DOHH2 (cell line): ENCODE measurements around the gene ELANE.

Experiments used
- H3F3A ChIP-seq: fragments of 200-600 bp; sonication (generic), shearing (Covaris generic); 2 replicates; pipeline ENCODE4 v1.6.0; 2016; ENCODE audit warnings: antibody characterized with exemption, mild to moderate bottlenecking; ENCODE audit not compliant: control insufficient read depth, insufficient read depth
- H3K27ac ChIP-seq: fragments of 200-600 bp; sonication (generic); 2 replicates; pipeline ENCODE4 v1.5.1; 2014; ENCODE audit warnings: low read depth, mild to moderate bottlenecking, low read length, moderate library complexity
- H3K27me3 ChIP-seq: fragments of 200-600 bp; sonication (generic); 2 replicates; pipeline ENCODE4 v1.6.1; 2014; ENCODE audit warnings: mild to moderate bottlenecking, low read length, mixed read lengths; ENCODE audit not compliant: control insufficient read depth
- H3K36me3 ChIP-seq: fragments of 200-600 bp; sonication (generic); 2 replicates; pipeline ENCODE4 v1.6.1; 2014; ENCODE audit warnings: mild to moderate bottlenecking, low read length, moderate library complexity, mixed read lengths; ENCODE audit not compliant: control insufficient read depth
- H3K4me1 ChIP-seq: fragments of 200-600 bp; sonication (generic); 2 replicates; pipeline ENCODE4 v1.6.1; 2014; ENCODE audit warnings: mild to moderate bottlenecking, low read length, mixed read lengths; ENCODE audit not compliant: control insufficient read depth
- H3K4me2 ChIP-seq: fragments of 200-600 bp; sonication (generic); 2 replicates; pipeline ENCODE4 v1.6.0; 2014; ENCODE audit warnings: mild to moderate bottlenecking, low read length, moderate library complexity
- H3K4me3 ChIP-seq: fragments of 200-600 bp; sonication (generic); 2 replicates; pipeline ENCODE4 v1.5.1; 2014; ENCODE audit warnings: mild to moderate bottlenecking, low read length, mixed read lengths
- H3K79me2 ChIP-seq: fragments of 200-600 bp; sonication (generic); 2 replicates; pipeline ENCODE4 v1.6.1; 2014; ENCODE audit warnings: mild to moderate bottlenecking, low read length, mixed read lengths; ENCODE audit not compliant: control insufficient read depth
- H3K9me2 ChIP-seq: fragments of 200-600 bp; sonication (generic); replicated peaks from 2 replicates; pipeline ENCODE4 v1.6.1; 2014; ENCODE audit warnings: mild to moderate bottlenecking, low read length, mixed read lengths; ENCODE audit not compliant: control insufficient read depth
- H3K9me3 ChIP-seq: fragments of 200-600 bp; sonication (generic); 2 replicates; pipeline ENCODE4 v1.6.1; 2014; ENCODE audit warnings: antibody characterized with exemption, low read length, mixed read lengths; ENCODE audit not compliant: control insufficient read depth, insufficient read depth
- H4K20me1 ChIP-seq: fragments of 200-600 bp; sonication (generic); 2 replicates; pipeline ENCODE4 v1.6.0; 2014; ENCODE audit warnings: low read depth, mild to moderate bottlenecking, antibody characterized with exemption, low read length, moderate library complexity; ENCODE audit not compliant: control insufficient read depth, insufficient read depth
- CTCF ChIP-seq: fragments of 200-600 bp; sonication (generic); IDR thresholded peaks from one replicate; pipeline ENCODE4 v1.5.1; 2014; ENCODE audit warnings: antibody characterized with exemption, mild to moderate bottlenecking, low read depth, low read length; ENCODE audit not compliant: poor library complexity, severe bottlenecking
- EZH2phosphoT487 ChIP-seq: fragments of 200-600 bp; sonication (generic); IDR thresholded peaks from 2 replicates; pipeline ENCODE4 v1.6.1; 2017; ENCODE audit warnings: borderline replicate concordance, mild to moderate bottlenecking, antibody characterized with exemption, low read length, moderate library complexity, mixed read lengths

The ELANE gene

DNA sequence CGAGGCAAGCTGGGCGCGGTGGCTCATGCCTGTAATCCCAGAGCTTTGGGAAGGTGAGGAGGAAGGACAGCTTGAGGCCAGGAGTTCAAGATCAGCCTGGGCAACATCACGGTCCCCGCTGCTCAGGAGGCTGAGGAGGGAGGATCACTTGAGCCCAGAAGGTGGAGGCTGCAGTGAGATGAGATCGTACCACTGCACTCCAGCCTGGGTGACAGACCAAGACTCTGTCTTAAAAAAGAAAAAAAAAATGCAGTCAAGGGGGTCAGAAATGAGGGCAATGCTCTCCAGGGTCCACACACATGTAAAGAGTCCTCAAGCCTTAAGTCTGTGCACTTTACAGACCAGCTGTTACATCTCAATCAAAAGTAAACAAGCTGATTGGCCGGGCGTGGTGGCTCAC is 52.4 kb downstream of the ELANE start:
- H3K9me2 ChIP-seq: no peaks in the 10 kb centered on the region
- H3K4me2 ChIP-seq: no peak overlapping the region
- H3K4me3 ChIP-seq: no peak overlapping the region
- peaks cover under 1% of the 10 kb centered on the region; the same call in 1 of the 2 replicates for H4K20me1 ChIP-seq
- no peak for TF ChIP-seq EZH2phosphoT487
- TF ChIP-seq CTCF: no peak
- H3K4me1 ChIP-seq: peaks cover 50% of the 10 kb centered on the region
- no peak overlapping the region for H3K27ac ChIP-seq
- H3F3A ChIP-seq: peaks cover 17% of the 10 kb centered on the region
- peaks cover 3% of the 10 kb centered on the region; the same call in 1 of the 2 replicates for H3K36me3 ChIP-seq
- H3K27me3 ChIP-seq: no peaks in the 10 kb centered on the region
- no peaks in the 10 kb centered on the region for H3K9me3 ChIP-seq
- H3K79me2 ChIP-seq: peaks cover 24% of the 10 kb centered on the region
